Left ventricle myocardium inferior (tissue), 1 donor: ENCODE results near the gene PPP1R14D. TPM values are rescaled to one million over a fixed set of nuclear protein-coding genes. Genes with fewer than 3 reads are reported as not detected.

Experiments
- DNase-seq: peaks from one replicate; pipeline ENCODE4 v3.0.0-alpha.2; 2020
- H3K27ac ChIP-seq: fragments of 200-600 bp; replicated peaks from 2 replicates; pipeline ENCODE4 v1.8.0; 2021
- H3K27me3 ChIP-seq: fragments of 200-600 bp; 2 replicates; pipeline ENCODE4 v1.8.0; 2021; ENCODE audit warnings: low read depth
- H3K36me3 ChIP-seq: fragments of 200-600 bp; 2 replicates; pipeline ENCODE4 v1.8.0; 2021
- H3K4me1 ChIP-seq: fragments of 200-600 bp; 2 replicates; pipeline ENCODE4 v1.8.0; 2021
- H3K4me3 ChIP-seq: fragments of 200-600 bp; 2 replicates; pipeline ENCODE4 v1.8.0; 2021; ENCODE audit warnings: mild to moderate bottlenecking, moderate library complexity
- H3K9me3 ChIP-seq: fragments of 200-600 bp; replicated peaks from 2 replicates; pipeline ENCODE4 v1.8.0; 2021
- CTCF ChIP-seq: fragments of 200-600 bp; IDR thresholded peaks from 2 replicates; pipeline ENCODE4 v1.8.0; 2021; ENCODE audit warnings: antibody characterized with exemption, mild to moderate bottlenecking, borderline replicate concordance
- intact Hi-C: fragments of 100-400 bp; cut with micrococcal nuclease; formaldehyde crosslinking; loops from one replicate; pipeline ENCODE4 v1.11.0; 2022
- total RNA-seq: library from RNA; stranded (reverse); fragmentation: NEBNext Ultra II Directional; extraction: Animal tissue kit (Norgen Biotek cat#: 25700); gene quantifications from one replicate; pipeline ENCODE4 v1.2.1, GENCODE V29; 2021
- donor health status: DM: no; HTN: yes; CAD: no; lungs with severe emphysema.

Gene PPP1R14D
- total RNA-seq, 1 donor from 2014 or later: not detected

DNA sequence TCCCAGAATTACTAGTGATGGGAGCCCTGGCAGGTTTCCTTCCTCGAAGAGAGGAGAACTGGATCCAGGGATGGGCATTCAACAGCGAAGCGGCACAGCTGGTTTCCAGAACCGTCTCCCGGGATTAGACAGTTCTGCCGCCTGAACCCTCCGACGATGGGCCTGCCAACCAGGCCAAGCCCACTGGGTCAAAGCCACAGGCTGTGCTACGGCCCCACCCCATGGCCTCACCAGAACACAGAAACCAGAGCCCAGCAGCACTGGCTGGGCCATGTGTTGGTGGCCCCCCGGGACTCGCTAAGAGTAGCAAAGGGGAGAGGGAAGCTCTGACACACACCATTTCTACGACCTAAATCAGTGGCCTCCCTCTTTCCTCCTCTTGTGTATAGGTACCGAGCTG is 56.5 kb downstream of the PPP1R14D start:
- DNase-seq: no peak
- Histone ChIP-seq H3K4me3 (no peak overlapping the region), H3K27ac (no peak overlapping the region), H3K27me3 (no peaks in the 10 kb centered on the region), H3K36me3 (peaks cover 69% of the 10 kb centered on the region), H3K4me1 (peaks cover 10% of the 10 kb centered on the region), H3K9me3 (no peaks in the 10 kb centered on the region)
- intact Hi-C loops: no loop called here
- no peak for TF ChIP-seq CTCF

DNA sequence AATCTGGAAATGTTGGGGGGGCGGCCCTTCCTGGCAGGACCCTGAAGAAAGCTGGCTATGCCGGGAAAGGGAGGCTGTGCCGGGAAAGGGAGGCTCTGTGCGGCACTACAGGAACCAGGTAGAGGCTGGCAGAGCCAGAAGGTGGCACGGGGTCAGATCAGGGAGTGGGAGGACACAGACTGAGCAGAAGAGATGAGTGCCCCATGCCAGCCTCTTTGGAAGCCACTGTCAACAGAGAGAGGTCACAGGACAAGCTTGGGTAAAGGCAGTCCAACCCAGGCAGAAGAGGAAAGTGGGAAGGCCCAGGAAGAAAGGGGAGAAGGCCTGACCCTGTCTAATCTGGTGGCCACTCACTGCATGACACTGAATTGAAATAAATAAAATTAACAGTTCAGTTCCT is 57.3 kb downstream of the PPP1R14D start:
- Histone ChIP-seq H3K36me3 (peaks cover 64% of the 10 kb centered on the region), H3K4me1 (peaks cover 10% of the 10 kb centered on the region), H3K27me3 (no peaks in the 10 kb centered on the region), H3K9me3 (no peaks in the 10 kb centered on the region), H3K4me3 (no peak overlapping the region), H3K27ac (no peak overlapping the region)
- no peak for TF ChIP-seq CTCF
- intact Hi-C loops: no loop called here
- DNase-seq: no peak

GRCh38 chr15:40770147-40770721 is 58.3 kb downstream of the PPP1R14D start:
- no peaks in the 10 kb centered on the region for H3K27me3 ChIP-seq
- intact Hi-C loops: no loop called here
- H3K4me1 ChIP-seq: peaks cover 10% of the 10 kb centered on the region
- H3K36me3 ChIP-seq: peaks cover 54% of the 10 kb centered on the region
- no peak overlapping the region for H3K4me3 ChIP-seq
- TF ChIP-seq CTCF: no peak
- H3K9me3 ChIP-seq: no peaks in the 10 kb centered on the region
- no peak for DNase-seq
- H3K27ac ChIP-seq: no peak overlapping the region

GRCh38 chr15:40769274-40770146 is 59.0 kb downstream of the PPP1R14D start, which contains the start of gene C15orf62:
C15orf62 (plus strand) TSS chr15:40769980; CDS start chr15:40770496, 516 bp downstream.
- peak within 1 kb of the TSS; percentile 36 for H3K27ac ChIP-seq
- DNase-seq: no peak
- H3K27me3 ChIP-seq: no peaks in the 10 kb centered on the region
- peaks cover 47% of the 10 kb centered on the region for H3K36me3 ChIP-seq
- intact Hi-C loops: no loop called here
- TF ChIP-seq CTCF: no peak
- H3K9me3 ChIP-seq: no peaks in the 10 kb centered on the region
- H3K4me3 ChIP-seq: no peak within 1 kb of the TSS
- peaks cover 17% of the 10 kb centered on the region for H3K4me1 ChIP-seq

DNA sequence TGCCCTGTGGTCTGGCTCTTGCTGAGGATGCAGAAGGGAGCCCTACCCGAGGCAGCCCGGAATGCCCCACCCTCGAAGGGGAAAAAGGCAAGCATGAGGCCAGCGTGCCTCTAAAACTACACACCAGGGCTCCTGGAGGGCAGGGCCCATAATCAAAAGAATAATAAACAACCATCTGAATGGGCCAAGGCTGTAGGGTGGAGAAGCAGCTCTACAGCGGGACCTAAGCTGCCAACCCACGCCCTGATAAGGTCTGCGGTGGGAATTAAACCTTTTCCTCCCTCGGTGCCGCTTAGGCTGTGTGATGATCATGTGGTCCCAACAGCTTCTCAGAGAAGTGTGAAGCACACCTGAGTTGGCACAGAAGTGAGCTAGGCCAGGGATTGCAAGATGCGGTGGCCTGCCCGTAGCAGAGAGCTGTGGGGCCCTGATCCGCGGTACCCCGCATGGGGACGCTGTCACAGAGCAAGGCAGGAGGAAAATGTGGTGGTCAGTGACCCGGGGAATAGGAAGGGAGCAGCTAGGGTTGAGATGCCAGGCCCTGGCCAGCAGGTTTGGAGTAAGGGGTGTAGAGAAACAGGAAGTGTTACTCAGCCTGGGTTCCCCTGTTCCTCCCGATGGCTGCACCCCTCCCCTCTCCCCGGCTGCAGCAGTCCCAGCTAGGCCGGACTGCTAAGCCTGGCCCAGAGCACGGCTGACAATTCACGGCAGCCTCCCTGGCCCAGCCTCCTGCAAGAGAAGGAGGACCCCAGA is 59.8 kb downstream of the PPP1R14D start:
- Histone ChIP-seq H3K4me1 (peaks cover 25% of the 10 kb centered on the region), H3K36me3 (peaks cover 39% of the 10 kb centered on the region), H3K27ac (peak overlapping the region; percentile 36), H3K4me3 (no peak overlapping the region), H3K9me3 (no peaks in the 10 kb centered on the region), H3K27me3 (no peaks in the 10 kb centered on the region)
- intact Hi-C loops: no loop called here
- no peak for TF ChIP-seq CTCF
- no peak for DNase-seq
